HG03039 (cell line): Measurements from ENCODE around the gene GRIP1.
A peak's percentile ranks its signal among the peaks of the same experiment; 100 is the strongest.

Experiments
- ATAC-seq: cut with Tn5 transposase; IDR thresholded peaks from one replicate; pipeline ENCODE4 v1.9.1; 2021; ENCODE audit warnings: mild to moderate bottlenecking, moderate library complexity; ENCODE audit not compliant: unreplicated experiment

The GRIP1 gene

GRCh38 chr12:66647034-66647691, 31.7 kb downstream of the GRIP1 start:
- ATAC-seq = no peak

GRCh38 chr12:66644151-66644550, 34.7 kb downstream of the GRIP1 start:
- no peak for ATAC-seq

DNA sequence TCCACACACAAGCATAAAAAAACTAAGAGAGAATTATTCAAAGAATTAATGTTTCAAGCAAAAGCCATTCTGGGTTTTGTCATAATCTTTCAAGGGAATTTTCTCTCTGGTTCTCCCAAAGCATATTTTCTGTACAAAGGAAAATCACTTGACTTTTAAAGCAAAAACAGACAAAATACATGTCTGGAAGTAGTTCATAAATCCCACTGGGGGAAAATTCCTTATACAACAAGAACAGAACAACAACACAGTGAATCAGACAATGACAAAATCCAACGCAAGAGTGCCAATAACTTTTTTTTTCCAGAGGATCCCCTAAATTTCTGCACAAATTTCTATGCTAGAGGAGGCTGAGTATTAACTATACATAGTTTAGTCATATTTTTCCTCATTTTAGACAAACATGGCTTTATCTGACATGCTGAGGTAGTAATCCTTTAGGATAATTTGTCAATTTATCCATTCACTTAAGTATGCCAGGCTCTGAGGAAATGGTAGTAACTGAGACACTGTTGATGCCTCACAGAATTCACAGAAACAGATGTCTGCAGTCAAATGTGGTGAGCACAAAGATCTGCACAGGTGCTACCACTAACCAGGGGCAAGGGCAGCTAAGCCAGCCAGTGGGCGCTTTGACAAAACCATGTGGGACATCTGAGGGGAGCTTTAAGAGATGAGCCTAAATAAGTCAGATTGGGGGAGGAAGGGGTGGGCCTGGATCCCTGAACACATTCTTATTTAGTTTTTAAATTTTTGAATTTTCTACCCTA, 38.0 kb downstream of the GRIP1 start:
- no peak for ATAC-seq

DNA sequence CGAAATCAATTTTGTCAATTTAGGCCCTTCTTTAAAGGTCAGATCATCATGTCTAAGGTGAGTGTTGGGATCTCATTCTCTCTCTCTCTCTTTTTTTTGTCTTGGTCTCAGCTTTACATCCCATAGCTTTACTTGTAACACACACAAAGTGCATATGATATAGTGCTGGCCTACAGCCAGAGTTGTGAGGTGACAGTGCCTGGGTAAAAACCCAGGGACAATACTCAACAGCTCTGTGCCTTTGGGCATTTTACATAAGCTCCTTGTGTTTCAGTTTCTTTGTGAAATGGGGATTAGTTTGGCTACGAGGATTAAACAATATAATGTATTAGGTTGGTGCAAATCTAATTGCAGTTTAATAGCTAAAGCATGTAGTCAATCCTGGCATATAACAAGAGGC, 40.2 kb downstream of the GRIP1 start:
- no peak for ATAC-seq

- no peak for ATAC-seq
Measured at GRCh38 chr12:66637699-66638301, 41.1 kb downstream of the GRIP1 start.

- ATAC-seq = no peak
Measured at GRCh38 chr12:66636771-66637170, 42.1 kb downstream of the GRIP1 start.

DNA sequence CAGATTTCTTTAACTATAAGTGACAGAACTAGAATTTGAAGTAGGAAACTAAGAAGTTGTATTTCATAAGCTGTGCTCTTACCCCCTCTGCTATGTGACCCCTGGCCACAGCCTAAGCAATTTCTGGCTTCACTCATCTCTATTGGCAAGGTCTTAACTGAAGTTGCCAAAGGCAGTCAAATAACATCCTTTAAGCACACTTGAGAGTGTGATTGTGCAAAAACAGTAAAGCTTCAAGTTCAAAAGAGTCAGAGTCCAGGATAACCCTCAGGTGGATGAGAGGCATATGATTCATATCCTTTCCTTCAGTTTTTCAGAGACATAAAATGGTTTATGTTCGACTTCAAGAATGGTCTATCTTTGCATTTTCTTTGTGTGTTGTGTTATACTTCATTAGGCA, 45.2 kb downstream of the GRIP1 start:
- ATAC-seq = no peak

- no peak for ATAC-seq
Measured at GRCh38 chr12:66629138-66629870, 49.6 kb downstream of the GRIP1 start.

GRCh38 chr12:66627988-66628317, 50.9 kb downstream of the GRIP1 start:
- no peak for ATAC-seq

GRCh38 chr12:66627270-66627987, 51.4 kb downstream of the GRIP1 start:
- no peak for ATAC-seq

DNA sequence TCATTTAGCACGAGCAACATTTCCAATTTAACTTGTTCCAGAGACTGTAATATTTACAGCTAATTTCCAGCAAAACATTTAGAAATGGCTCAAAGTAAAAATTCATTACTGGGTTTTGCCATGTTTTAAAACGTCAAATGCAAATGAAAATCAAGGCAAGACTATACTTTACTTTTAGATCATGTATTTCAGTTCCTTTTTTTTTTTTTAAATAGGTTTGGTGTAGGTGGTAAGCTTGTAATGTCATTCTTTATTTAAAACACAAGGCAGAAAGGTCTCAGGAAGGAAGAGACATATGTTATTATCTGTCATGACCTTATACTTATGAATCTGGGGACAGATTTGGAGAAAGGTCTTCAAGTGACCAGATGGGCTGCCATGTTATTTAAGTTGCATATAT, 54.1 kb downstream of the GRIP1 start:
- ATAC-seq = peak; percentile 47

- ATAC-seq = no peak
Measured at GRCh38 chr12:66623455-66623854, 55.4 kb downstream of the GRIP1 start.

- no peak for ATAC-seq
Measured at GRCh38 chr12:66620688-66621087, 58.2 kb downstream of the GRIP1 start.

DNA sequence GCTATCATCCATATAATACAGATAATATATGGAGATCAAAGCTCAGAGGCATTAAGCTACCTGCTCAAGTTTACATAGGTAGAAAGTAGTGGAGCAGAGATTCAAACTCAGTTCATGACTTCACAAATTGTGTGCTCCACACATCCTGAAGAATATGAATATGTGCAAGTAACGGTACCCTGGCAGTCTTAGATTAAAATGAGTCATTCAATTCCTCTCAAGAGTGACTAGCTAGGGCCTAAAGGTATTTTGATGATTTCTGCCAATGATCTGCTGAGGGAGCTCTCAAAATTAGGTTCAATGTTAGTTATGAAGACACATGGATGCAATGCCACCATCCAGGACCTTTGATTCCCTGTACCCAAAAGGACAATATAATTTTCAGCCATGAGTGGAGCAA, 58.9 kb downstream of the GRIP1 start:
- ATAC-seq = no peak

DNA sequence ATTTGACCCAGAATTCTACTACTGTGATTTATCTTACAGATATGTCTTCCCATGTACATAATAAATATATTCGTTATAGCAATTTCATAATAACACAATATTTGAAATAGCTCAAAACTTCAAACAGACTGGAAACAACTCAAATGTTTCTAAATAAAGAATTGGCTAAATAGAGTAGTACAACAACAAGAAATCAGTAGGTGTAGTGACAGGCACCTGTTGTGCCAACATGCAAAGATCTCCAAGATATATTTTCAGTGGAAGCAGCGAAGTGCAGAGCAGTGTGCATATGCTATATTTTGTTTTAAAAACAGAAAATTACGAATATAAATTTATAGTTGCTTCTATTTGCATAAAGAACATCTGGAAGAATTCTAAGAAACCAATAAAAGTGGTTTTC, 60.9 kb downstream of the GRIP1 start:
- ATAC-seq = no peak

DNA sequence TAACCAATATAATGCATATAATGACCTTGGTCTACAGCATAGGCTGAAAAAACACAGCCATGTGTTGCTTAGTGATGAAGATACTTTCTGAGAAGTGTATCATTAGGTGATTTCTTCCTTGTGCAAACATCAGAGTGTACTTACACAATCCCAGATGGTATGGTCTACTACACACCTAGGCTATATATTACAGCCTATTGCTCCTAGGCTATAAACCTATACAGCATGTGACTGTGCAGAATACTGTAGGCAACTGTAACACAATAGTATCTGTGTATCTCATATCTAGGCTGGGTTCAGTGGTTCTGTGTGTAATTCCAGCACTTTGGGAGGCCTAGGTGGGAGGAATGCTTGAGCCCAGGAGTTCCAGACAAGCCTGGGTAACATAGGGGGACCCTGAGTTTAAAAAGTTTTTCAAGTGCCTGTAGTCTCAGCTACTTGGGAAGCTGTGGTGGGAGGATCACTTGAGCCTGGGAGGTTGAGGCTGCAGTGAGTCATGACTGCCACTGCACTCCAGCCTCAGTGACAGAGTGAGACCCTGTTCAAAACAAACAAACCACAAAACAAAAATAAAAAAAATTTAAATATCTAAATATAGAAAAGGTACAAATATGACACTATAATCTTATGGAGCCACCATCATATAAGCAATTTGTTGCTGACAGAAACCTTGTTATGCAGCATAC, 66.6 kb downstream of the GRIP1 start:
- no peak for ATAC-seq

DNA sequence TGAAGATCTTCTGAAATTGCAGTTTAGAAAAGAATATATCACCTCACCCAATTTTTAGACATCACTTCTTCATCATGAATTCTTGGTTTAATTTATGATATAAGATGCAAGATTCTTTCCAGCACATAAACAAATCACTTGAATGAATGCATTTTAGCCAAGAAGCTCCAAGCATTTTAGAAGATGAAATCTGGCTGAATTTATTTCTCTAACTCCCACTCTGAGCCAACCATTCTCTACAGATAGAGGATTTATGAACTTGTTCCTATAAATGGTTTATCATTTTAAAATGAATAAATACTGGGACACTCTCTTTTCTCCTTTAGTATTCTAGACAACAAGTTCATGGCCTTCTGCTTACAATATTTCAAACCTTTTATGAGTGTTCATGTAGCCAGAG, 71.7 kb downstream of the GRIP1 start:
- no peak for ATAC-seq

DNA sequence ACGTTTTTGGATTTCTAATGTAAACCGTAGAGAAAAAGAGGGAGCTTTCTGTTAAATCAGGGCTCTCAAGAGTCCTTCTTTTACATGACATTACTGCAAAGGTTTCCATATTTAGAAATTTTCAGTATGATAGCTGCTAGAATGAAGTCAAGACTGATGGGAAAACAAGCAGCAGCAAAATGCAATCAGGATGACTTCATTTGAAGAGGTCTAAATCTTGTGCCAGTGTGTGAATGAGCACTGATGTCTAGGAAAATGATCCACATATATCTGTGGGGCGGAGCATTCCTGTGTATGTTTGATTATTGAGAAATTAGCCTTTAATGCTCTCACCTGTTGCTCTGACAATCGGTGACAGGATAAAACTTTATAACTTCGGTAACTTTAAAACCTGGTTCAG, 73.6 kb downstream of the GRIP1 start:
- ATAC-seq = no peak

DNA sequence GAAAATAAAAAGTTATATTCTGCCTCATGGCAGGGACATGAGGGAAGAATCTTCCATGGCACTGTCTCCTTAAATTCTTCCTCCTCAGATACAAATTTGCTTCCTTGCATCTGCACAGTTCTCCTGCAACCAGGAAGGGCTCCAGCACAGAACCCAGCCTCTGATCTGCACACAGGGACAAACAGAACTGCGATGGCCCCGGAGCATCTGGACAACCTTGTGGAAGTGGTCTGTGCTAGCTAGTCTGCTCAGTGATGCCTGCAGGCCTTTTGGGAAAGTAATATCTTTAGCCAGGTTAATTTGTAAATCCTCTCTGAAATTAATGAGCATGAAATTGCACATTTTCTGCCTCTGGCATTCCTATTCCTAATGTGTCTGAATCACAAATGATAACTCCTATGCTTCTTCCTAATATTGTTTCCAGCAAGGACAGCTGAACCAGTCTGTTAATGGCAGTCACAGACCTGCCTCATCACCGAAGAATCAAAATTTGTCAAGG, 74.8 kb downstream of the GRIP1 start:
- no peak for ATAC-seq

GRCh38 chr12:66603461-66603860, 75.4 kb downstream of the GRIP1 start:
- no peak for ATAC-seq
